HL-60 (cell line): ENCODE results near the gene PRPF19.

Experiments
- DNase-seq, 2 experiments: peaks; one replicate each; pipeline ENCODE4 v3.0.0-alpha.2; 2010 to 2020; ENCODE audit warnings: low read depth in 1 of 2, low spot score in 1 of 2
- H3K27ac ChIP-seq: fragments of 250-450 bp; sonication (Bioruptor Pico); replicated peaks from 2 replicates; pipeline ENCODE4 v1.5.1; 2020; ENCODE audit warnings: mild to moderate bottlenecking, moderate library complexity
- H3K27me3 ChIP-seq: fragments of 250-450 bp; sonication (Bioruptor Pico); 2 replicates; pipeline ENCODE4 v1.5.1; 2021; ENCODE audit warnings: mild to moderate bottlenecking, moderate library complexity; ENCODE audit not compliant: insufficient read depth, poor library complexity, severe bottlenecking
- H3K4me3 ChIP-seq: replicated peaks from 2 replicates; pipeline ENCODE4 v1.5.1; 2011; ENCODE audit warnings: mild to moderate bottlenecking, control low read depth, low read length; ENCODE audit not compliant: insufficient read depth
- GABPA ChIP-seq: IDR thresholded peaks from 2 replicates; pipeline ENCODE4 v1.6.1; 2012; ENCODE audit warnings: low read depth
- POLR2AphosphoS5 ChIP-seq: IDR thresholded peaks from 2 replicates; pipeline ENCODE4 v1.6.1; 2012; ENCODE audit warnings: low read depth
- SPI1 ChIP-seq: IDR thresholded peaks from 2 replicates; pipeline ENCODE4 v1.6.1; 2012; ENCODE audit warnings: low read depth, mild to moderate bottlenecking, borderline replicate concordance
- TF ChIP-seq, protein P1 (sequence below): IDR thresholded peaks from 2 replicates; pipeline ENCODE4 v1.6.1; 2012; ENCODE audit warnings: low read depth; ENCODE audit not compliant: insufficient replicate concordance
- TF ChIP-seq, protein P2 (sequence below): IDR thresholded peaks from one replicate; pipeline ENCODE4 v1.5.1; 2011; ENCODE audit warnings: low read length, control low read depth, inconsistent platforms; ENCODE audit not compliant: insufficient read depth

The PRPF19 gene

DNA sequence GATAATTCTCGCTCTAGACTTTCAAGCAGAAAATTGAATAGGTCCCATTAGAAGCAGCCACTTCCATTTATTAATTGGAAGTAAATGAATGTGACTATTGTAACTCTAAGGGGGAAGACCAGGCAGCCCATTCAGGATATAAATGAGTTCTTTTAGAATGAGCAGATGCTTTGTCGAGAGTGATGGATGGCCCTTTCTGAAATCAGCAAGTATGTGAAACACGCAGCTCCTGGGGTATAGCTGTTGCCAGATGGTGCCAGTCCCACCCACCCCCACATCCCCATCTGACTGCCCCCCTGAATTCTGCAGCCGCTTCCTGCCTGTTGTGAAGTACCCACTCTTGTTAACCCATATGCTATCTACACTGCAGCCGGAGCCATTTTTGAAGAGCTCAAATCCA, 41.9 kb upstream of the PRPF19 start:
- no peak overlapping the region for H3K27ac ChIP-seq
- no peak overlapping the region for H3K4me3 ChIP-seq
- peaks cover 25% of the 10 kb centered on the region for H3K27me3 ChIP-seq
- DNase-seq: no peak
- TF ChIP-seq GABPA (no peak), POLR2AphosphoS5 (no peak), SPI1 (no peak)
- TF ChIP-seq, protein P1, sequence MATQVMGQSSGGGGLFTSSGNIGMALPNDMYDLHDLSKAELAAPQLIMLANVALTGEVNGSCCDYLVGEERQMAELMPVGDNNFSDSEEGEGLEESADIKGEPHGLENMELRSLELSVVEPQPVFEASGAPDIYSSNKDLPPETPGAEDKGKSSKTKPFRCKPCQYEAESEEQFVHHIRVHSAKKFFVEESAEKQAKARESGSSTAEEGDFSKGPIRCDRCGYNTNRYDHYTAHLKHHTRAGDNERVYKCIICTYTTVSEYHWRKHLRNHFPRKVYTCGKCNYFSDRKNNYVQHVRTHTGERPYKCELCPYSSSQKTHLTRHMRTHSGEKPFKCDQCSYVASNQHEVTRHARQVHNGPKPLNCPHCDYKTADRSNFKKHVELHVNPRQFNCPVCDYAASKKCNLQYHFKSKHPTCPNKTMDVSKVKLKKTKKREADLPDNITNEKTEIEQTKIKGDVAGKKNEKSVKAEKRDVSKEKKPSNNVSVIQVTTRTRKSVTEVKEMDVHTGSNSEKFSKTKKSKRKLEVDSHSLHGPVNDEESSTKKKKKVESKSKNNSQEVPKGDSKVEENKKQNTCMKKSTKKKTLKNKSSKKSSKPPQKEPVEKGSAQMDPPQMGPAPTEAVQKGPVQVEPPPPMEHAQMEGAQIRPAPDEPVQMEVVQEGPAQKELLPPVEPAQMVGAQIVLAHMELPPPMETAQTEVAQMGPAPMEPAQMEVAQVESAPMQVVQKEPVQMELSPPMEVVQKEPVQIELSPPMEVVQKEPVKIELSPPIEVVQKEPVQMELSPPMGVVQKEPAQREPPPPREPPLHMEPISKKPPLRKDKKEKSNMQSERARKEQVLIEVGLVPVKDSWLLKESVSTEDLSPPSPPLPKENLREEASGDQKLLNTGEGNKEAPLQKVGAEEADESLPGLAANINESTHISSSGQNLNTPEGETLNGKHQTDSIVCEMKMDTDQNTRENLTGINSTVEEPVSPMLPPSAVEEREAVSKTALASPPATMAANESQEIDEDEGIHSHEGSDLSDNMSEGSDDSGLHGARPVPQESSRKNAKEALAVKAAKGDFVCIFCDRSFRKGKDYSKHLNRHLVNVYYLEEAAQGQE: no peak
- TF ChIP-seq, protein P2, sequence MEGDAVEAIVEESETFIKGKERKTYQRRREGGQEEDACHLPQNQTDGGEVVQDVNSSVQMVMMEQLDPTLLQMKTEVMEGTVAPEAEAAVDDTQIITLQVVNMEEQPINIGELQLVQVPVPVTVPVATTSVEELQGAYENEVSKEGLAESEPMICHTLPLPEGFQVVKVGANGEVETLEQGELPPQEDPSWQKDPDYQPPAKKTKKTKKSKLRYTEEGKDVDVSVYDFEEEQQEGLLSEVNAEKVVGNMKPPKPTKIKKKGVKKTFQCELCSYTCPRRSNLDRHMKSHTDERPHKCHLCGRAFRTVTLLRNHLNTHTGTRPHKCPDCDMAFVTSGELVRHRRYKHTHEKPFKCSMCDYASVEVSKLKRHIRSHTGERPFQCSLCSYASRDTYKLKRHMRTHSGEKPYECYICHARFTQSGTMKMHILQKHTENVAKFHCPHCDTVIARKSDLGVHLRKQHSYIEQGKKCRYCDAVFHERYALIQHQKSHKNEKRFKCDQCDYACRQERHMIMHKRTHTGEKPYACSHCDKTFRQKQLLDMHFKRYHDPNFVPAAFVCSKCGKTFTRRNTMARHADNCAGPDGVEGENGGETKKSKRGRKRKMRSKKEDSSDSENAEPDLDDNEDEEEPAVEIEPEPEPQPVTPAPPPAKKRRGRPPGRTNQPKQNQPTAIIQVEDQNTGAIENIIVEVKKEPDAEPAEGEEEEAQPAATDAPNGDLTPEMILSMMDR: no peak

DNA sequence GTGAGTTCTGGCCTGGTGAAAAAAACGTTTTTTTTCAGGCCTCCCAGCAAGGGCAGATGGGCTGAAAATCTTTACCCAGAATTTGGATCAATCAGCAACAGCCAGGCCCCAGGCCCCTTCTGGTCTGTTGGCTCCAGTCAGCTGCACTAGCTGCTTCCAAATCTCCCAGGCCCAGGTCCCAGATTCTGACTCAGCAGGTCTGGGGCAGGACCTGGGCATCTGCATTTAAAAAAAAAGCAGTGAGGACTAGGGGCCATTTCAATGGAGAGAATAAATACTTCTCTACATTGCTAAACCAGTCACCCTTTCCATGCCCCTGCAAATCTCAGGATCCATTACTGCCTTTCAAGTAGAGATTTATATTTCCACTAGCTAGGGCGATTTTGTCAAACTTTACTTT, 41.3 kb upstream of the PRPF19 start:
- TF ChIP-seq, protein P2: no peak
- TF ChIP-seq, protein P1: no peak
- TF ChIP-seq GABPA (no peak), POLR2AphosphoS5 (no peak), SPI1 (no peak)
- DNase-seq: no peak
- H3K4me3 ChIP-seq: no peak overlapping the region

DNA sequence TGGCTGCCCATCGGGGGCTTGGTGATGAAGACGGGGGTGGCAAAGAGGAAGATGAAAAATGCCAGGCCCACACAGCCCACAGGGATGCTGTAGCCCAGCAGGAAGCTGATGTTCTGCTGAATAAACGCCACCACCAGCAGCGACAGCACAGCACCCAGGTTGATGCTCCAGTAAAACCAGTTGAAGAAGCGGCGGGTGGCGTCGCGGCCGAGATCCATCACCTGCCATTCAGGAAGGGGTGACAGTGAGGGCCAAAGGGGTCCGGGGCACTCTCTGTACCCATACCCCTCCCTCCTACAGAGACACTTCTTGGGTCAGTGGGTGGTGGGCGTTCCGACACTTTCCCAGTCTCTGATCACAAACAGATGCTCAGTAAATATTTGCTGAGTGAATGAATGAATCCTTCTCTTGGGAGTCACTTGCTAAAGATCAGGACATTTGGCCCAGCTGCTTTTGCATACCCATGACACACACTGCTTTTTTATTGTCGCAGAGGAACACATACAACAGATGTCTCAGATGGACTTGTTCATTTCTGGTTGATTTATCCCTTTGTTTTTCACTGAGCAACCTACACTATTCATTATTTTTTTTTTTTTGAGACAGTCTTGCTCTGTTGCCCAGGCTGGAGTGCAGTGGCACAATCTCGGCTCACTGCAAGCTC, 40.3 kb upstream of the PRPF19 start:
- H3K4me3 ChIP-seq: no peak overlapping the region
- no peak overlapping the region for H3K27ac ChIP-seq
- TF ChIP-seq SPI1: no peak
- TF ChIP-seq, protein P1: no peak
- TF ChIP-seq, protein P2: no peak
- TF ChIP-seq POLR2AphosphoS5: no peak
- TF ChIP-seq GABPA: no peak
- no peak for DNase-seq
- H3K27me3 ChIP-seq: peaks cover 25% of the 10 kb centered on the region

More for the DNA sequence above, 41.3 kb upstream of the PRPF19 start:
- Histone ChIP-seq H3K27me3 (peaks cover 25% of the 10 kb centered on the region), H3K27ac (no peak overlapping the region)
